ENCODE data around the gene CIBAR2.

Gene CIBAR2

GRCh38 chr16:85090181-85090580 is 22.1 kb downstream of the CIBAR2 start:
- H2AFZ ChIP-seq (ENCODE audit: low read depth, low read length): no peak overlapping the region
- H3K27ac ChIP-seq (ENCODE audit: low read length): no peak overlapping the region
- H3K36me3 ChIP-seq (replicated peaks; ENCODE audit: low read depth, low read length): no peaks in the 10 kb centered on the region
- H3K79me2 ChIP-seq (ENCODE audit: low read length): no peaks in the 10 kb centered on the region
- H3K9ac ChIP-seq (ENCODE audit: low read length): no peak overlapping the region
- H3K4me2 ChIP-seq (ENCODE audit: low read length): no peak overlapping the region
- no peaks in the 10 kb centered on the region for H4K20me1 ChIP-seq (ENCODE audit: insufficient read depth, low read length)
- no peak overlapping the region for H3K4me3 ChIP-seq (ENCODE audit: low read length)
- TF ChIP-seq EZH2phosphoT487 (IDR thresholded peaks at IDR 0.05; ENCODE audit: low read depth) (no peak), CTCF (IDR thresholded peaks at IDR 0.05; ENCODE audit: low read depth, low read length) (no peak)
- H3K27me3 ChIP-seq (ENCODE audit: low read depth, low read length): 0 out of 2 replicates have a peak, but pooled peaks cover 3% of the 10 kb centered on the region
- no peaks in the 10 kb centered on the region for H3K9me3 ChIP-seq (ENCODE audit: insufficient read depth, low read length)
- H3K4me1 ChIP-seq (ENCODE audit: low read length): no peaks in the 10 kb centered on the region

GRCh38 chr16:85089525-85089924 is 22.7 kb downstream of the CIBAR2 start:
- Histone ChIP-seq H3K4me2 (ENCODE audit: low read length) (no peak overlapping the region), H3K4me1 (ENCODE audit: low read length) (no peaks in the 10 kb centered on the region), H3K9me3 (ENCODE audit: insufficient read depth, low read length) (no peaks in the 10 kb centered on the region), H4K20me1 (ENCODE audit: insufficient read depth, low read length) (no peaks in the 10 kb centered on the region), H2AFZ (ENCODE audit: low read depth, low read length) (no peak overlapping the region), H3K27ac (ENCODE audit: low read length) (no peak overlapping the region), H3K36me3 (replicated peaks; ENCODE audit: low read depth, low read length) (no peaks in the 10 kb centered on the region), H3K4me3 (ENCODE audit: low read length) (no peak overlapping the region), H3K79me2 (ENCODE audit: low read length) (no peaks in the 10 kb centered on the region), H3K9ac (ENCODE audit: low read length) (no peak overlapping the region), H3K27me3 (ENCODE audit: low read depth, low read length) (0 out of 2 replicates have a peak, but pooled peaks cover 3% of the 10 kb centered on the region)
- no peak for TF ChIP-seq CTCF (IDR thresholded peaks at IDR 0.05; ENCODE audit: low read depth, low read length)

DNA sequence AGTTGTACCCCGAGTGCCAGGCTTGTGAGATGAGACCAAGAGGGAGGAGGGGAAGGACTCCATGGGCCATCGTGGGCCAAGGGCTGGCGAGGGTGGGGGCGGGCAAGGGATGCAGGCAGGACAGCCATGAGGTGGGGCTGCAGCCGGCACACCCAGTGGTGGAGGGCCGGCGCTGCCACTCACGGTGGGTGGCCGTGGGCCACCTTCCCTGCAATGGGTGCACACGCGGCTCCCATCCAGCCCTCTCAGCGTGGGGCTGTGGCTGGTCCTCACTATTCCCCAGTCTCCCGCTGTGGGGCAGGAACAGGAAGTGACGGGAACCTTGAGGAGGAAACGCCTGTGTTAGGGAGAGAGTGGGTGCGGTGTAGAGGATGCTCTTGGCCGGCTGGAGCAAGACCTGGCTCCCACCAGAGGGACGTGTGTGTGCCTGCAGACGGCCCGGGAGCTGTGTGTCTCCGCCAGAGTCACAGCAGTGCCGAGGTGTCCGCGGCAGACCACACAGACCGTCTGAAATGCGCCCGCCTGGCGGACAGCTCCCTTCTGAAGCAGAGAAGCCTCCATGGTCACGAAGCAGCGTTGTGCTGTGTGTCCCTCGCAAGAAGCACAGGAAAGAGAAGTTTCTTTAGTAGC is 23.6 kb downstream of the CIBAR2 start:
- TF ChIP-seq CTCF (IDR thresholded peaks at IDR 0.05; ENCODE audit: low read depth, low read length) (no peak), EZH2phosphoT487 (IDR thresholded peaks at IDR 0.05; ENCODE audit: low read depth) (no peak)
- H3K27me3 ChIP-seq (ENCODE audit: low read depth, low read length): 0 out of 2 replicates have a peak, but pooled peaks cover 3% of the 10 kb centered on the region
- H3K4me2 ChIP-seq (ENCODE audit: low read length): no peak overlapping the region
- H2AFZ ChIP-seq (ENCODE audit: low read depth, low read length): no peak overlapping the region
- H3K79me2 ChIP-seq (ENCODE audit: low read length): no peaks in the 10 kb centered on the region
- H3K36me3 ChIP-seq (replicated peaks; ENCODE audit: low read depth, low read length): no peaks in the 10 kb centered on the region
- H3K9me3 ChIP-seq (ENCODE audit: insufficient read depth, low read length): no peaks in the 10 kb centered on the region
- H3K4me3 ChIP-seq (ENCODE audit: low read length): no peak overlapping the region
- H3K27ac ChIP-seq (ENCODE audit: low read length): no peak overlapping the region
- H4K20me1 ChIP-seq (ENCODE audit: insufficient read depth, low read length): no peaks in the 10 kb centered on the region
- no peak overlapping the region for H3K9ac ChIP-seq (ENCODE audit: low read length)
- no peaks in the 10 kb centered on the region for H3K4me1 ChIP-seq (ENCODE audit: low read length)

DNA sequence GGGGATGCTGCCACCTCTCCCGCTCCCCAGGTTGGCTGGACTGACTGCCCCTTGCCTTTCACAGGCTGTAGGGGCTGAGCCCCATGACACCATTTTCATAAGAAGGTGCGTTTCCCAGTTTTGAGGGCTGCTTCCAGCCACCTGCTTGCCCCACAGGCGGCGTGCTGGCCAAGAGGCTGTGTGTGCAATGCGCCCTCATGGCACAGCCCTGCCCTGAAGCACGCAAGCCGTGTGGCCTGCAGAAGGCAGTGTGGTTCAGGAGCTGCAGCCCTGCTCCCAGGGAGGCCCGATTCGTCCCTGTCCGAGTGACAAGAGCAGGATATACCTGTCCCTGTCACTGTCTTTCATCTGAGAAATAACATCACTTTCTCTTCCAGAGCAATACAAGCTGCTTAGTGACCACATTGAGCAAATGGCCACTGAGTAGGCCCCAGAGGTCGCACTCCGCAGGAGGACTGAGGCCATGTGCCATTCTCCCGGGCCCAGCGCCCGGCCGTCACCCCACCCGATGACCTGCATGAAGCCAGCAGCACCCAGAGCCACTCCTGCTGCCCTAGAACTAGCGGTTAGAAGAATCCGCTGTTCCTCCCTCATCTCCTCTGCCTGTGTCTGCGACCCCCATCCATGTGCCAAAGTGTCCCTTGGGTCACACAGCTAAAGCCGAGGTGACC is 24.2 kb downstream of the CIBAR2 start:
- no peaks in the 10 kb centered on the region for H3K9me3 ChIP-seq (ENCODE audit: insufficient read depth, low read length)
- H4K20me1 ChIP-seq (ENCODE audit: insufficient read depth, low read length): no peaks in the 10 kb centered on the region
- H3K27ac ChIP-seq (ENCODE audit: low read length): no peak overlapping the region
- peaks cover 6% of the 10 kb centered on the region for H3K4me1 ChIP-seq (ENCODE audit: low read length)
- H3K9ac ChIP-seq (ENCODE audit: low read length): no peak overlapping the region
- H3K27me3 ChIP-seq (ENCODE audit: low read depth, low read length): peaks cover 3% of the 10 kb centered on the region; the same call in 1 of the 2 replicates
- H2AFZ ChIP-seq (ENCODE audit: low read depth, low read length): no peak overlapping the region
- no peak overlapping the region for H3K4me2 ChIP-seq (ENCODE audit: low read length)
- no peaks in the 10 kb centered on the region for H3K36me3 ChIP-seq (replicated peaks; ENCODE audit: low read depth, low read length)
- H3K79me2 ChIP-seq (ENCODE audit: low read length): no peaks in the 10 kb centered on the region
- no peak overlapping the region for H3K4me3 ChIP-seq (ENCODE audit: low read length)
- TF ChIP-seq CTCF (IDR thresholded peaks at IDR 0.05; ENCODE audit: low read depth, low read length) (no peak), EZH2phosphoT487 (IDR thresholded peaks at IDR 0.05; ENCODE audit: low read depth) (no peak)

Measured in OCI-LY3 (cell line).